Measurements from ENCODE around the gene RIPK1.

DNA sequence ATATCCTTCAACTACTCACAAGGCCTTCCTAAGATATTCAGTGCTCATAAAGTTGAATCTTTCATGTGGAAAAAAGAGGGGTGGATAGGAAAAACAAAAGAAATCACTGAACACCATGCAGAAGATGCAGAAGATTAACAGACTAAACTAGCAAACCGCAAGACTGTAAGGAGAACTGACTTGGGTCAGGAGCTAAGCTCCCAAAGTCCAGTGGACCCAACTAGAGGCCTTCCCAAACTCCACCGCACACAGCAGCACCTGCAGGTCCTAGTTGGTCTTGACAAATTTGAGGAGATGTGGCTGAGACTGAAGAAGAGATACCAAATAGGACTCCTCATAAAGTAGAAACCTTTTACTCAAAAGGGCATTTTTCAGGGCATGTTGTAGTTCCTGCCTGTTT lies 3.3 kb downstream of the RIPK1 start:
- TF ChIP-seq CTCF (IDR thresholded peaks at IDR 0.05; ENCODE audit: insufficient read depth, low read length) (no peak), POLR2AphosphoS5 (IDR thresholded peaks at IDR 0.05; ENCODE audit: low read depth) (no peak), REST (IDR thresholded peaks at IDR 0.05; ENCODE audit: insufficient replicate concordance, low read depth) (no peak), SPI1 (IDR thresholded peaks at IDR 0.05; ENCODE audit: borderline replicate concordance, low read depth) (no peak)
